K562 (cell line): ENCODE measurements around the gene ANXA3. TPM values are rescaled to one million over a fixed set of nuclear protein-coding genes. Genes with fewer than 3 reads are reported as not detected.

Experiments
- BMI1 ChIP-seq: fragments of 150-350 bp; IDR thresholded peaks from 2 replicates; pipeline ENCODE4 v1.6.1; 2014; ENCODE audit warnings: low read length
- DMBX1 ChIP-seq: fragments of 250-450 bp; sonication (Bioruptor Pico); IDR thresholded peaks from 2 replicates; pipeline ENCODE4 v1.8.0; 2022; ENCODE audit warnings: inconsistent platforms, mild to moderate bottlenecking, moderate library complexity, borderline replicate concordance
- GTF2F1 ChIP-seq: IDR thresholded peaks from 2 replicates; pipeline ENCODE4 v1.6.1; 2011; ENCODE audit warnings: low read depth, low read length, improper control_type of control experiment
- IFI16 ChIP-seq: fragments of 250-450 bp; sonication (Bioruptor Pico); IDR thresholded peaks from 2 replicates; pipeline ENCODE4 v2.1.2; 2022; ENCODE audit warnings: mild to moderate bottlenecking, inconsistent platforms
- POLR3A ChIP-seq: IDR thresholded peaks from 2 replicates; pipeline ENCODE4 v1.6.1; 2011; ENCODE audit warnings: borderline replicate concordance, mild to moderate bottlenecking, moderate library complexity; ENCODE audit not compliant: insufficient read length, insufficient read depth; ENCODE audit errors: extremely low read depth
- PTTG1 ChIP-seq: fragments of 450-650 bp; IDR thresholded peaks from 2 replicates; pipeline ENCODE4 v1.6.1; 2016; ENCODE audit warnings: low read depth, mild to moderate bottlenecking, missing genetic modification characterization, missing compliant biosample characterization
- TFAM ChIP-seq: fragments of 250-450 bp; sonication (Bioruptor Pico); conservative IDR thresholded peaks from 2 replicates; pipeline ENCODE4 v1.5.0; 2021; ENCODE audit warnings: mild to moderate bottlenecking, moderate library complexity
- TOE1 ChIP-seq, 2 experiments: fragments of 450-650 bp in 1 of 2; sonication (generic) in 1 of 2; formaldehyde crosslinking in 1 of 2; IDR thresholded peaks; 2 replicates each; pipeline versions ENCODE4 v1.7.1 to v1.8.0; 2016 to 2022; ENCODE audit warnings: borderline replicate concordance in 2 of 2, mild to moderate bottlenecking in 2 of 2, antibody characterized with exemption in 1 of 2, inconsistent platforms in 1 of 2, low read depth in 1 of 2, missing genetic modification reagents in 1 of 2, moderate library complexity in 1 of 2
- TRIM25 ChIP-seq: fragments of 450-650 bp; IDR thresholded peaks from 2 replicates; pipeline ENCODE4 v1.7.0; 2016; ENCODE audit warnings: borderline replicate concordance
- XRCC3 ChIP-seq: fragments of 450-650 bp; IDR thresholded peaks from 2 replicates; pipeline ENCODE4 v1.6.1; 2017; ENCODE audit warnings: mild to moderate bottlenecking, moderate library complexity
- ZNF407 ChIP-seq: fragments of 450-650 bp; IDR thresholded peaks from 2 replicates; pipeline ENCODE4 v1.6.1; 2016; ENCODE audit warnings: low read depth
- ZNF507 ChIP-seq: conservative IDR thresholded peaks from 2 replicates; pipeline ENCODE4 v1.6.1; 2017; ENCODE audit warnings: missing genetic modification characterization, missing compliant biosample characterization
- ZNF584 ChIP-seq: fragments of 200-800 bp; sonication (Bioruptor generic); IDR thresholded peaks from 2 replicates; pipeline ENCODE4 v1.6.1; 2016; ENCODE audit warnings: low read depth, mild to moderate bottlenecking, missing genetic modification characterization, missing compliant biosample characterization
- polyA plus RNA-seq, 8 experiments: library from polyadenylated mRNA; depleted of rRNA in 4 of 8; stranded (reverse) in 5 of 8; unstranded in 3 of 8; fragments of >200 nt; fragmentation: Nextera tagmentation in 2 of 8; fragmentation: Illumina TruSeq in 1 of 8; extraction: Ambion mirVana in 2 of 8; extraction: Trizol in 1 of 8; gene quantifications; 2 replicates each; pipeline versions ENCODE4 v1.2.1 to v1.2.3, GENCODE V29; 2011 to 2014; ENCODE audit warnings: inconsistent platforms in 1 of 8, missing spikeins in 1 of 8
- total RNA-seq, 7 experiments: library from RNA; depleted of rRNA in 6 of 7; stranded (reverse); fragments of >200 nt in 6 of 7; fragmentation: Illumina TruSeq in 2 of 7; extraction: Trizol in 2 of 7; gene quantifications; 2 replicates each; pipeline versions ENCODE4 v1.2.1 to v1.2.3, GENCODE V29; 2011 to 2021; ENCODE audit warnings: low replicate concordance in 1 of 7
- TF ChIP-seq, protein P1 (sequence below): fragments of 250-450 bp; sonication (Bioruptor Pico); IDR thresholded peaks from 2 replicates; pipeline ENCODE4 v1.5.0; 2021; ENCODE audit warnings: mild to moderate bottlenecking, moderate library complexity

The ANXA3 gene
- total and polyA plus RNA-seq, 9 of the 15 experiments (the other 6 are each of a cell fraction or from before 2014, with no cell fraction given) = 6.3 to 15.5 (median 9.8) TPM

- TF ChIP-seq TRIM25 (no peak), TOE1 (IDR thresholded peaks at IDR 0.05; ENCODE audit: borderline replicate concordance) (no peak), TOE1 (CRISPR knock-in tag; IDR thresholded peaks at IDR 0.05; ENCODE audit: borderline replicate concordance, low read depth) (no peak), DMBX1 (CRISPR knock-in tag) (peak; percentile 75), BMI1 (no peak), POLR3A (no peak), IFI16 (CRISPR knock-in tag) (no peak), ZNF584 (CRISPR knock-in tag) (no peak), GTF2F1 (no peak), PTTG1 (tag) (no peak), ZNF407 (no peak), ZNF507 (tag) (no peak), TFAM (CRISPR knock-in tag) (no peak), XRCC3 (no peak)
- TF ChIP-seq, protein P1, sequence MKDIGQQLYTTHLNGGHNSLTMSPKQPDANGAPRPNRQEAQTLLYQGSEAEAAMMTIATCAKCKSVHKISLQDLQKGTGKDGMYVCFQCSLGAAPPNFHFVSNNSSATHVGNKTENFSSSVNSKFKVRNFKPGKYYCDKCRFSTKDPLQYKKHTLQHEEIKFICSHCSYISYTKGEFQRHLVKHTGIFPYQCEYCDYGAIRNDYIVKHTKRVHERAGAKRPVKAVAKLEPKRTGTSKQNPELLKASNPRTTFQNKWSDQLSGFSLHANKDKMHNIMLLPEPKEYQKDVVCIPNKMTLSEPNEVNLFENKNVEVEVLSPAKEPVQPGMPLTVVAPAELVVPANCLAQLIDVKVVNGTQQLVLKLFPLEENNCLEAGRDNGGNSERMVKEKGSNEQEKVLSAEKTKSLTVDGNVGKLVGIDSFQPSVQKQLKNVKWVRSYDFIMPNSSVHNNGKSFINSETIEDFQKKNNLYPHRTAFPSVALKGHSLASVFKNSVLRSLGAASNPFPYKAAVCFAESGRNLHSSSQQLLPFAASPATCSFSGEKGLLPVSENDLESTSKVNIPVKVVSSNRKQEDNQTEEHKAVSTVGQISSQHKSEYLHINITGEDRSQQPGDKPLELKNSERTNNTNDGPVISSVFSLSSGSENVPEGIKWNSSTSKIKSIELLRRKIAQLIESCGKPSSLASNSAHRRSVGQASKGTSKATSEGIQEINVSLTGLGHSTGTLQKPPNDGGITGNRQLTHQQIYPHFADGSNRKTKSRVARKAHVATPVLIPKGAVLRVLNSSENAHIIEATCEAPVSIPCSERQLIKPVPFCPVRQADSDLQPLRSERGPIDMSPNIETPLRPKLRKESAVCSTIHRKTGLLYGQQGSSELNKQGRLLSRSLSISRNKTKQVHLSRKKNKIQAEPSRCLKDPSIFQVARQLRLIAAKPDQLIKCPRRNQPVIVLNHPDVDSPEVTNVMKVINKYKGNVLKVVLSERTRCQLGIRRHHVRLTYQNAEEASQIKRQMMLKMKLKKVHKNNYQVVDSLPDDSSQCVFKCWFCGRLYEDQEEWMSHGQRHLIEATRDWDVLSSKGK = no peak
Observed at GRCh38 chr4:78621395-78621794, 69.8 kb downstream of the ANXA3 start (continued).
